GM13977 (cell line): Measurements from ENCODE around the gene ADAMTS12.

ENCODE experiments used
- DNase-seq: peaks from one replicate; pipeline ENCODE4 v3.0.0; 2012; ENCODE audit warnings: low spot score
- CTCF ChIP-seq: IDR thresholded peaks from 2 replicates; pipeline ENCODE4 v1.5.1; 2012; ENCODE audit warnings: mild to moderate bottlenecking, control low read depth; ENCODE audit not compliant: insufficient read depth; ENCODE audit errors: extremely low read depth, missing control alignments
- in situ Hi-C: fragments of 300-500 bp; cut with MboI; formaldehyde crosslinking; loops from one replicate; pipeline ENCODE4 v1.12.0; 2022; ENCODE audit warnings: low sequenced_read_pairs, low pct_unique_long_range_greater_than_20kb, mixed read lengths, inconsistent platforms; ENCODE audit not compliant: unreplicated experiment

Gene ADAMTS12

GRCh38 chr5:33531824-33532223 lies 360.0 kb downstream of the ADAMTS12 start:
- DNase-seq: no peak
- in situ Hi-C loops: no loop called here
- no peak for TF ChIP-seq CTCF

- in situ Hi-C loops: no loop called here
- no peak for DNase-seq
- TF ChIP-seq CTCF: no peak
These were observed 360.8 kb downstream of the ADAMTS12 start for GRCh38 chr5:33531037-33531298.

- no peak for TF ChIP-seq CTCF
- no peak for DNase-seq
- in situ Hi-C loops: no loop called here
These were observed 361.4 kb downstream of the ADAMTS12 start for GRCh38 chr5:33530183-33531036.

GRCh38 chr5:33527696-33528095 lies 364.1 kb downstream of the ADAMTS12 start:
- in situ Hi-C loops: no loop called here
- no peak for DNase-seq
- no peak for TF ChIP-seq CTCF

GRCh38 chr5:33526755-33527154 lies 365.0 kb downstream of the ADAMTS12 start:
- DNase-seq: no peak
- TF ChIP-seq CTCF: no peak
- in situ Hi-C loops: no loop called here

- in situ Hi-C loops: no loop called here
- no peak for DNase-seq
- TF ChIP-seq CTCF: no peak
These were observed 367.3 kb downstream of the ADAMTS12 start for GRCh38 chr5:33524476-33524875.
